ENCODE results near the gene BCAS4. TPM values are rescaled to one million over a fixed set of nuclear protein-coding genes. Genes with fewer than 3 reads are reported as not detected.

The BCAS4 gene
- total RNA-seq, 2 experiments from 2014 or later, result 19.0 to 20.9 TPM

DNA sequence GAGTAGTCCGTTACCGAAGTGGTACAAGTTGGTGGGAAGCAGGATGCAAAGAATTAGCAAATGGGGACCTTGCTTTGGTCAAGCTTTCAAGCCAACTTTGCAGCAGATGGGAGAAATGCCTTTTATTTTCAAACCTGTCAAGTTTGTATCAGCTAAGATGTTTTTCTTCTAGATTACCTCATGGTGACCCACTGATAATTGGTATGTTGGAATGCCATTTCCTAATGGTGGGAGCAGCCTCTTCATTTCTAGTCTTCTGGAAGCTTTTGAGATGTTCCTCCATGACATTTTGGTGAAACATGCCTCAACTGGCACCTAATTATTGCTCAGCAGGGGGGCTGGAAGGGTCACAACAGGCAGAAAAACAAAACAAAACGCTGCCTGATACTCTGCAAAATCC, 92.7 kb downstream of the BCAS4 start:
- Histone ChIP-seq H3K36me3 (ENCODE audit: insufficient read depth, low read length) (peaks cover 28% of the 10 kb centered on the region), H3K27ac (ENCODE audit: low read depth in 1 of 2, low read length in 2 of 2) (no peak overlapping the region), H3K9me3 (ENCODE audit: control insufficient read depth in 1 of 2, insufficient read depth in 1 of 2, low read length in 2 of 2) (no peaks in the 10 kb centered on the region), H3K4me1 (ENCODE audit: insufficient read depth, low read length) (no peaks in the 10 kb centered on the region), H3K4me3 (ENCODE audit: low read length) (no peak overlapping the region), H3K27me3 (ENCODE audit: control insufficient read depth in 1 of 2, insufficient read depth in 2 of 2, low read length in 2 of 2) (no peaks in the 10 kb centered on the region)
- H3K9me3 Mint-ChIP-seq, result no peaks in the 10 kb centered on the region
- intact Hi-C loops (cut with DNase I, micrococcal nuclease), result no loop called here
- ATAC-seq (ENCODE audit: poor library complexity) (no peak), DNase-seq (no peak)
- H3K27me3 Mint-ChIP-seq, result no peaks in the 10 kb centered on the region
- CTCF ChIA-PET, result interaction anchor here (1.4 kb wide), 1 partner anchor 42 kb away, joined by 3 read pairs; no protein-coding TSS in a partner anchor
- TF ChIP-seq, protein P1, sequence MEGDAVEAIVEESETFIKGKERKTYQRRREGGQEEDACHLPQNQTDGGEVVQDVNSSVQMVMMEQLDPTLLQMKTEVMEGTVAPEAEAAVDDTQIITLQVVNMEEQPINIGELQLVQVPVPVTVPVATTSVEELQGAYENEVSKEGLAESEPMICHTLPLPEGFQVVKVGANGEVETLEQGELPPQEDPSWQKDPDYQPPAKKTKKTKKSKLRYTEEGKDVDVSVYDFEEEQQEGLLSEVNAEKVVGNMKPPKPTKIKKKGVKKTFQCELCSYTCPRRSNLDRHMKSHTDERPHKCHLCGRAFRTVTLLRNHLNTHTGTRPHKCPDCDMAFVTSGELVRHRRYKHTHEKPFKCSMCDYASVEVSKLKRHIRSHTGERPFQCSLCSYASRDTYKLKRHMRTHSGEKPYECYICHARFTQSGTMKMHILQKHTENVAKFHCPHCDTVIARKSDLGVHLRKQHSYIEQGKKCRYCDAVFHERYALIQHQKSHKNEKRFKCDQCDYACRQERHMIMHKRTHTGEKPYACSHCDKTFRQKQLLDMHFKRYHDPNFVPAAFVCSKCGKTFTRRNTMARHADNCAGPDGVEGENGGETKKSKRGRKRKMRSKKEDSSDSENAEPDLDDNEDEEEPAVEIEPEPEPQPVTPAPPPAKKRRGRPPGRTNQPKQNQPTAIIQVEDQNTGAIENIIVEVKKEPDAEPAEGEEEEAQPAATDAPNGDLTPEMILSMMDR (IDR thresholded peaks at IDR 0.05), result no peak
- peaks cover 3% of the 10 kb centered on the region for H3K4me1 Mint-ChIP-seq (ENCODE audit: low read depth)
- H3K27ac Mint-ChIP-seq, result peak overlapping the region; percentile 30
- peaks cover 54% of the 10 kb centered on the region for H3K36me3 Mint-ChIP-seq (ENCODE audit: low read depth)
- H3K4me3 Mint-ChIP-seq, result no peak overlapping the region
- POLR2A ChIA-PET, result no interaction called here

DNA sequence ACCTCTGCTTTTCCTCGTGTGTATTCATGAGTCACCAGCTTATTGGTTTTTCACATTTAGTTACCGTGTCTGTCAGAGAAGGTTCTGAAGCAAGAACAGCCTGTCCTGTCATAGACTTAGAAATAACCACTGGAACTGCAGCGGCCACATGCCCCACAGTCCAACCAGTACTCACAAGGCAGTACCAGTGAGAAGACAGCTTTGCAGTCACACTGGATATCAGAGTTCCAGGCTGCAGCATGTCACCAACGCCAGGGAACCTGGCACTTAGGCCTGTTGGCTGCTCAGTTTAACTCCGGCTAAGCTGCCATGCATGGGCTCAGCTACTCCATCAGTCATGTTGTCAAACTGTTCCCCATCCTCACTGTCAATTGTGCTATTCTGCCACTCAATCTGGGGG, 96.3 kb downstream of the BCAS4 start:
- Mint-ChIP-seq H3K4me1 (ENCODE audit: low read depth) (no peaks in the 10 kb centered on the region), H3K27ac (peak overlapping the region; percentile 26), H3K9me3 (no peaks in the 10 kb centered on the region), H3K27me3 (no peaks in the 10 kb centered on the region), H3K36me3 (ENCODE audit: low read depth) (peaks cover 76% of the 10 kb centered on the region), H3K4me3 (no peak overlapping the region)
- Histone ChIP-seq H3K4me1 (ENCODE audit: insufficient read depth, low read length) (no peaks in the 10 kb centered on the region), H3K4me3 (ENCODE audit: low read length) (no peak overlapping the region), H3K27me3 (ENCODE audit: control insufficient read depth in 1 of 2, insufficient read depth in 2 of 2, low read length in 2 of 2) (no peaks in the 10 kb centered on the region), H3K9me3 (ENCODE audit: control insufficient read depth in 1 of 2, insufficient read depth in 1 of 2, low read length in 2 of 2) (no peaks in the 10 kb centered on the region), H3K27ac (ENCODE audit: low read depth in 1 of 2, low read length in 2 of 2) (no peak overlapping the region), H3K36me3 (ENCODE audit: insufficient read depth, low read length) (peaks cover 48% of the 10 kb centered on the region)
- intact Hi-C loops (cut with DNase I, micrococcal nuclease), result loop anchor here in 1 of 2 experiments (10.0 kb wide), 1 partner anchor 56 kb away; no protein-coding TSS in a partner anchor
- ChIA-PET POLR2A (interaction anchor here (1.0 kb wide), 1 partner anchor 94 kb away, joined by 3 read pairs; no protein-coding TSS in a partner anchor), CTCF (interaction anchor here (0.8 to 1.9 kb wide), 2 partner anchors 38 to 41 kb away, joined by 3 to 6 read pairs; no protein-coding TSS in a partner anchor)
- no peak for ATAC-seq (ENCODE audit: poor library complexity)
- TF ChIP-seq, protein P1 (IDR thresholded peaks at IDR 0.05), result no peak
- no peak for DNase-seq

DNA sequence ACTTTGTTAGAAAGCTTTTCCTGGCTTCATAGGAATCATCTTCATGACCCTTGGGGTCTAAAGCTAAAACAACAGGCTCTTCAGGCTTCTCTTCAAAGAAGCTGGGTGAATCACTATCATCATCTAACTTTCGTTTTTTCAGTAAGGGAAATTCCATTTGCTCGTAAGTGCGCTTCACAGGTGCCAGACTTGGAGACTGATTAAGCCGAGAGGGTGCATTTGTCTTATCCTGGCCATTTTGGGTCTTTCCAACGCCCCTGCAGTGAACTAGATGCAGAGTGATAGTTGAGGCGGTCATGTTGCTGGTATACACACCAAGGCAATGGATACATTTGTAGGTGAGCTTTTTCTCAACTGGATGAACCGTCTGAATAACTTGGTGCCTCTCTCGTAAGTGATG, 97.5 kb downstream of the BCAS4 start:
- POLR2A ChIA-PET, result interaction anchor here (1.0 kb wide), 1 partner anchor 95 kb away, joined by 3 read pairs; no protein-coding TSS in a partner anchor
- peaks cover 51% of the 10 kb centered on the region for H3K36me3 ChIP-seq (ENCODE audit: insufficient read depth, low read length)

More for the DNA sequence above, 97.5 kb downstream of the BCAS4 start:
- intact Hi-C loops (cut with DNase I, micrococcal nuclease), result loop anchor here in 1 of 2 experiments (10.0 kb wide), 1 partner anchor 58 kb away; no protein-coding TSS in a partner anchor
- DNase-seq (no peak), ATAC-seq (ENCODE audit: poor library complexity) (no peak)
- Histone ChIP-seq H3K27ac (ENCODE audit: low read depth in 1 of 2, low read length in 2 of 2) (no peak overlapping the region), H3K4me1 (ENCODE audit: insufficient read depth, low read length) (no peaks in the 10 kb centered on the region), H3K9me3 (ENCODE audit: control insufficient read depth in 1 of 2, insufficient read depth in 1 of 2, low read length in 2 of 2) (no peaks in the 10 kb centered on the region), H3K4me3 (ENCODE audit: low read length) (no peak overlapping the region), H3K27me3 (ENCODE audit: control insufficient read depth in 1 of 2, insufficient read depth in 2 of 2, low read length in 2 of 2) (no peaks in the 10 kb centered on the region)
- TF ChIP-seq, protein P1 (IDR thresholded peaks at IDR 0.05), result no peak
- Mint-ChIP-seq H3K27me3 (no peaks in the 10 kb centered on the region), H3K4me3 (no peak overlapping the region), H3K4me1 (ENCODE audit: low read depth) (no peaks in the 10 kb centered on the region), H3K27ac (peak overlapping the region; percentile 34), H3K36me3 (ENCODE audit: low read depth) (peaks cover 85% of the 10 kb centered on the region), H3K9me3 (no peaks in the 10 kb centered on the region)
- CTCF ChIA-PET, result interaction anchor here (1.5 kb wide), 1 partner anchor 37 kb away, joined by 3 read pairs; no protein-coding TSS in a partner anchor

Data from CD4-positive, alpha-beta T cell (primary cell).